Measurements from ENCODE around the gene LAMA4.

Gene LAMA4

DNA sequence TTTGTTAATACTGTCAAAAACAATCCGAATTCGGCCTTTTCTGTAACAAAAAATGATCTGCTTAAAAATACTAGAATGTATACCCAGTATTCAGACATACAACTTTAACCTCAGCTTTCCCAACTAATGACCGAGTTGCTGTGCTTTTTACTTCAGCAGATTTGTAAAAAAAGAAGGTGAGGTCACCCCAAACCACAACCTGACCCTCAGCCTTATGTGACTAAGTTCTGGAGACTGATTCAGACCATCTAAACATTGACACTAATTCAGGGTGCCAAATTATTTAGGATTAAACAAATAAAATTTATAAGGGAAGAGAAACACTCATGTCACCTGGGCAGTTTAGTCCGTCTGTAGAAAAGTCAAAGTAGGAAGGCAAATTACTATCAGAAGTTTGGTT, 192.8 kb downstream of the LAMA4 start:
- no peak for DNase-seq
